ENCODE results near the gene TMCO4. TPM values are rescaled to one million over a fixed set of nuclear protein-coding genes. Genes with fewer than 3 reads are reported as not detected.

Gene TMCO4
- total and polyA plus RNA-seq, 2 donors (not counting 1 experiment from before 2014, with no cell fraction given) = 21.7 to 31.3 TPM

DNA sequence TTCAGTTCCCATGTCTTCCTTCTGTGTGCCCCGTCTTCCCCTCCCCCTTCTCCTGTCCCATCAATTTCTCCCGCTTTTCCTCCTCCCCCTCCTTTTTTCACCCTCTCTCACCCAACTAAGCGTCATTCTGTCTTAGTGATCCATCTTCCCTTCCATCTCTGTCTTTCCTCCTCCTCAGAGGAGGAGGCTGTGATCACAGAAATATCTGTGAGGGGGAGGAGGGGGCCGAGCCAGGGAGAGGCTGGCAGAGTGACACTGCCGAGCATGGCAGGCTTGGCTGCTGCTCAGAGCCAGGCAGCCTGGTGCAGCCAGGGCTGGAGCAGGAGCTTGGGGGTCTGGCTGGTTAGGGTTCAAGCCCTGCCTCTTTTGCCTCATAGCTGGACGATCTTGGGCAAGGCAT is 127.5 kb downstream of the TMCO4 start:
- no peak overlapping the region for H3K27ac Mint-ChIP-seq
- no peak for DNase-seq
- WGBS (ENCODE audit: insufficient coverage) = 86% methylated on average over 3 of the region's 6 CpGs
- H3K9me3 ChIP-seq (ENCODE audit: control extremely low read depth in 1 of 3, control insufficient read depth in 2 of 3, insufficient read depth in 1 of 3, low read length in 2 of 3) = no peaks in the 10 kb centered on the region
- ATAC-seq (ENCODE audit: low read depth) = no peak
- H3K4me2 ChIP-seq (replicated peaks; ENCODE audit: low read depth, low read length, poor library complexity, severe bottlenecking) = no peak overlapping the region
- ChIA-PET POLR2A (no interaction called here), CTCF (interaction anchor here (2.6 kb wide), 1 partner anchor 11 kb away, joined by 16 read pairs; no protein-coding TSS in a partner anchor)
- H2AFZ ChIP-seq (ENCODE audit: insufficient read depth, low read depth, low read length, poor library complexity, severe bottlenecking) = no peak overlapping the region
- no peak overlapping the region for H3K9ac ChIP-seq (ENCODE audit: low read length)
- no peak overlapping the region for H3K27ac ChIP-seq (ENCODE audit: low read length in 2 of 2)
- no peaks in the 10 kb centered on the region for H3K4me1 Mint-ChIP-seq
- H3K27me3 ChIP-seq (replicated peaks in 1 of 4; ENCODE audit: control extremely low read depth in 1 of 4, control insufficient read depth in 3 of 4, insufficient read depth in 4 of 4, low read length in 3 of 4) = peaks cover 0 to 37% (median 1%) of the 10 kb centered on the region in 4 experiments
- H3K4me1 ChIP-seq (ENCODE audit: control insufficient read depth in 2 of 2, insufficient read depth in 2 of 2, low read length in 2 of 2) = no peaks in the 10 kb centered on the region
- intact Hi-C loops (cut with micrococcal nuclease) = no loop called here
- no peaks in the 10 kb centered on the region for H4K20me1 ChIP-seq (ENCODE audit: control insufficient read depth, insufficient read depth, low read length, poor library complexity, severe bottlenecking)
- no peak for TF ChIP-seq EZH2 (IDR thresholded peaks at IDR 0.05; ENCODE audit: borderline replicate concordance, insufficient read depth, low read depth, low read length, poor library complexity, severe bottlenecking)
- TF ChIP-seq, protein P1, sequence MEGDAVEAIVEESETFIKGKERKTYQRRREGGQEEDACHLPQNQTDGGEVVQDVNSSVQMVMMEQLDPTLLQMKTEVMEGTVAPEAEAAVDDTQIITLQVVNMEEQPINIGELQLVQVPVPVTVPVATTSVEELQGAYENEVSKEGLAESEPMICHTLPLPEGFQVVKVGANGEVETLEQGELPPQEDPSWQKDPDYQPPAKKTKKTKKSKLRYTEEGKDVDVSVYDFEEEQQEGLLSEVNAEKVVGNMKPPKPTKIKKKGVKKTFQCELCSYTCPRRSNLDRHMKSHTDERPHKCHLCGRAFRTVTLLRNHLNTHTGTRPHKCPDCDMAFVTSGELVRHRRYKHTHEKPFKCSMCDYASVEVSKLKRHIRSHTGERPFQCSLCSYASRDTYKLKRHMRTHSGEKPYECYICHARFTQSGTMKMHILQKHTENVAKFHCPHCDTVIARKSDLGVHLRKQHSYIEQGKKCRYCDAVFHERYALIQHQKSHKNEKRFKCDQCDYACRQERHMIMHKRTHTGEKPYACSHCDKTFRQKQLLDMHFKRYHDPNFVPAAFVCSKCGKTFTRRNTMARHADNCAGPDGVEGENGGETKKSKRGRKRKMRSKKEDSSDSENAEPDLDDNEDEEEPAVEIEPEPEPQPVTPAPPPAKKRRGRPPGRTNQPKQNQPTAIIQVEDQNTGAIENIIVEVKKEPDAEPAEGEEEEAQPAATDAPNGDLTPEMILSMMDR (IDR thresholded peaks at IDR 0.05) = no peak
- no peaks in the 10 kb centered on the region for H3K79me2 ChIP-seq (ENCODE audit: control insufficient read depth, insufficient read depth, low read length)
- no peaks in the 10 kb centered on the region for H3K9me3 Mint-ChIP-seq (ENCODE audit: insufficient read depth)
- peaks cover 54% of the 10 kb centered on the region for H3K27me3 Mint-ChIP-seq
- no peak overlapping the region for H3K4me3 ChIP-seq (ENCODE audit: control extremely low read depth in 1 of 5, extremely low read depth in 1 of 5, insufficient read depth in 1 of 5, low read depth in 2 of 5, low read length in 4 of 5)
- H3K36me3 ChIP-seq (replicated peaks in 1 of 2; ENCODE audit: control extremely low read depth in 1 of 2, control insufficient read depth in 1 of 2, extremely low read depth in 1 of 2, insufficient read depth in 2 of 2, low read length in 1 of 2) = no peaks in the 10 kb centered on the region
- H3K4me3 Mint-ChIP-seq = no peak overlapping the region

DNA sequence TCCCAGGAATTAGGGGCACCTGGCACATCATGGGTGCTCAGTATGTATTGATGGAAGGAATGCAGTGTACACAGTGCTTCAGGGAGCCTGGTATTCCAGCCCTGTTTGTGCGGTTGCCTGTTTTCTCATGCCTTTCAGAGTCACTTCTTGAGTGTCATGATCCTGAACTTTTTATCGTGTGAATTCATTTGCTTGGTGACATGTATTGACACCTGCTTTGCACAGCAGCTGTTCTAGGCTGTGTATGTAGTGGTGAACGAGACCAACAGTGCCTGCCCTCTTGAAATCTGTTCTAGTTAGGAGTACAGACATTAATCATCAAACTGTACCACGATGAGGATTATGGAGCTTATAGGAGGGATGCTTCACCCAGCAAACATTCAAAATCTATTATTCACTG is 128.9 kb downstream of the TMCO4 start:
- H3K27me3 ChIP-seq (replicated peaks in 1 of 4; ENCODE audit: control extremely low read depth in 1 of 4, control insufficient read depth in 3 of 4, insufficient read depth in 4 of 4, low read length in 3 of 4) = peaks cover 0 to 45% (median 0%) of the 10 kb centered on the region in 4 experiments
- no peak overlapping the region for H3K4me2 ChIP-seq (replicated peaks; ENCODE audit: low read depth, low read length, poor library complexity, severe bottlenecking)
- Mint-ChIP-seq H3K4me3 (no peak overlapping the region), H3K27ac (no peak overlapping the region), H3K9me3 (ENCODE audit: insufficient read depth) (no peaks in the 10 kb centered on the region), H3K4me1 (peaks cover 8% of the 10 kb centered on the region), H3K27me3 (peaks cover 60% of the 10 kb centered on the region)
- no peaks in the 10 kb centered on the region for H3K36me3 ChIP-seq (replicated peaks in 1 of 2; ENCODE audit: control extremely low read depth in 1 of 2, control insufficient read depth in 1 of 2, extremely low read depth in 1 of 2, insufficient read depth in 2 of 2, low read length in 1 of 2)
- ATAC-seq (ENCODE audit: low read depth) = no peak
- no peak for DNase-seq
- H2AFZ ChIP-seq (ENCODE audit: insufficient read depth, low read depth, low read length, poor library complexity, severe bottlenecking) = no peak overlapping the region
- no peak overlapping the region for H3K4me3 ChIP-seq (ENCODE audit: control extremely low read depth in 1 of 5, extremely low read depth in 1 of 5, insufficient read depth in 1 of 5, low read depth in 2 of 5, low read length in 4 of 5)
- no peak overlapping the region for H3K9ac ChIP-seq (ENCODE audit: low read length)
- TF ChIP-seq, protein P1 (IDR thresholded peaks at IDR 0.05) = no peak
- TF ChIP-seq EZH2 (IDR thresholded peaks at IDR 0.05; ENCODE audit: borderline replicate concordance, insufficient read depth, low read depth, low read length, poor library complexity, severe bottlenecking) = no peak
- ChIA-PET POLR2A (no interaction called here), CTCF (interaction anchor here (2.6 kb wide), 1 partner anchor 10 kb away, joined by 16 read pairs; no protein-coding TSS in a partner anchor)
- peaks cover 0 to 3% of the 10 kb centered on the region in 2 donors for H3K4me1 ChIP-seq (ENCODE audit: control insufficient read depth in 2 of 2, insufficient read depth in 2 of 2, low read length in 2 of 2)
- H4K20me1 ChIP-seq (ENCODE audit: control insufficient read depth, insufficient read depth, low read length, poor library complexity, severe bottlenecking) = no peaks in the 10 kb centered on the region
- WGBS (ENCODE audit: insufficient coverage) = 100% methylated on average over 1 of the region's 4 CpGs
- no peaks in the 10 kb centered on the region for H3K9me3 ChIP-seq (ENCODE audit: control extremely low read depth in 1 of 3, control insufficient read depth in 2 of 3, insufficient read depth in 1 of 3, low read length in 2 of 3)
- H3K79me2 ChIP-seq (ENCODE audit: control insufficient read depth, insufficient read depth, low read length) = no peaks in the 10 kb centered on the region
- no peak overlapping the region for H3K27ac ChIP-seq (ENCODE audit: low read length in 2 of 2)
- intact Hi-C loops (cut with micrococcal nuclease) = no loop called here

Measured in B cell (primary cell).